Occipital lobe (tissue), 2 donors: ENCODE data around the gene TMPRSS12. TPM values are rescaled to one million over a fixed set of nuclear protein-coding genes. Genes with fewer than 3 reads are reported as not detected.
"Not testable (repeated sequence)": the region's sequence is repeated elsewhere in the genome, so short reads cannot be mapped to it uniquely, and the experiment has no call there.

Experiments used
- DNase-seq: peaks from one replicate; lab custom pipeline; 2025; lab: John Stamatoyannopoulos, UW
- total RNA-seq: library from RNA; depleted of rRNA; stranded (reverse); fragments of >200 nt; gene quantifications from one replicate; pipeline ENCODE4 v1.2.3, GENCODE V29; 2014

Gene TMPRSS12, protein sequence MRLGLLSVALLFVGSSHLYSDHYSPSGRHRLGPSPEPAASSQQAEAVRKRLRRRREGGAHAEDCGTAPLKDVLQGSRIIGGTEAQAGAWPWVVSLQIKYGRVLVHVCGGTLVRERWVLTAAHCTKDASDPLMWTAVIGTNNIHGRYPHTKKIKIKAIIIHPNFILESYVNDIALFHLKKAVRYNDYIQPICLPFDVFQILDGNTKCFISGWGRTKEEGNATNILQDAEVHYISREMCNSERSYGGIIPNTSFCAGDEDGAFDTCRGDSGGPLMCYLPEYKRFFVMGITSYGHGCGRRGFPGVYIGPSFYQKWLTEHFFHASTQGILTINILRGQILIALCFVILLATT
- total RNA-seq: not detected

DNA sequence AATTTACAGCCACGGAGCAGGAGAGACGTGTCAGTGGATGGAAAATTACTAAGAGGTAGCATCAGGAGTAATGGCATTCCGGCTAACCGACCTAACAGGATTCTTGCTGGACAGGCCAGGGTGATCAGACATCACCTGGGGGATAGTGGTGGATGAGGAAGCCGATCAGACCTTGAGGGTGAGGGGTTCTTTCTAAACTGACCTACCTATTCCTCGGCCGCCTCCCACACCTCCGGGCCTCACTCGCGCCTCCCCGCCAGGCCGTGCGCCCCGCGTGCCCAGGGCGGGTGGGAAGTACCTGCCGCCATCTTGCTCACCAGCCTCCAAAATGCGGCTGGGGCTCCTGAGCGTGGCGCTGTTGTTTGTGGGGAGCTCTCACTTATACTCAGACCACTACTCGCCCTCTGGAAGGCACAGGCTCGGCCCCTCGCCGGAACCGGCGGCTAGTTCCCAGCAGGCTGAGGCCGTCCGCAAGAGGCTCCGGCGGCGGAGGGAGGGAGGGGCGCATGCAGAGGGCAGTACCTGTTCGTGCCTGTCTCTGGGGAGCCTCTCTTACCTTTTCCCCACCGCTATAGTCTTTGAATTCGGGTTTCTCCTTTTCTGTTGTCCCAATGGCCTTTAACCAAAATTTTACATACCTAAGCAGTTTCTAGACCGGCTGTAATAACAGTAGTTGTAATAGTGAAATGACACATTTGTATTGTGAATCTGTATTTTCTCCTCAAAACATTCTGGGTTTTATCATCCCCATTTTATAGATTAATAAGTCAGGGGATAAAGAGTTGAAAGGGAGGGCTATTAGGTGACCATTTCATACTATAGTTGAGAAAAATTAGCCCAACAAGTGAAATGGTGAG is at the start of gene TMPRSS12:
TMPRSS12 (plus strand) TSS at position 290 of the 857 bp plus-strand sequence; CDS start at position 329, 39 bp downstream.
- DNase-seq: no peak

DNA sequence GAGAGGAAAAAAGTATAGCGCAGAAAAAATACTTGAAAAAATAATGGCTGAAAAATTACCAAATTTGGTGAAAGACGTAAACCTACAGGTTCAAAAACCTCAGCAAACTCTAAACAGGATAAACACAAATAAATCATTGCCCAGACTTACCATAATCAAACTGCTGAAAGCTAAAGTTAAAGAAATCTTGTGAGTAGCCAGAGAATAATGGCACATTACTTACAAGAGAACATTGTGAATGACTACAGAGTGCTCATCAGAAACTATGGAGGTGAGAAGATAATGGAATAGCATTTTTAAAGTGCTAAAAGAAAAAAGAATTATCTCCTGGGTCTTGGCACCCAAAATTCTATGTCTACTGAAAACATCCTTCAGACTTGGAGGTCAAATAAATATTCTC is 42.8 kb upstream of the TMPRSS12 start:
- DNase-seq: no peak

DNA sequence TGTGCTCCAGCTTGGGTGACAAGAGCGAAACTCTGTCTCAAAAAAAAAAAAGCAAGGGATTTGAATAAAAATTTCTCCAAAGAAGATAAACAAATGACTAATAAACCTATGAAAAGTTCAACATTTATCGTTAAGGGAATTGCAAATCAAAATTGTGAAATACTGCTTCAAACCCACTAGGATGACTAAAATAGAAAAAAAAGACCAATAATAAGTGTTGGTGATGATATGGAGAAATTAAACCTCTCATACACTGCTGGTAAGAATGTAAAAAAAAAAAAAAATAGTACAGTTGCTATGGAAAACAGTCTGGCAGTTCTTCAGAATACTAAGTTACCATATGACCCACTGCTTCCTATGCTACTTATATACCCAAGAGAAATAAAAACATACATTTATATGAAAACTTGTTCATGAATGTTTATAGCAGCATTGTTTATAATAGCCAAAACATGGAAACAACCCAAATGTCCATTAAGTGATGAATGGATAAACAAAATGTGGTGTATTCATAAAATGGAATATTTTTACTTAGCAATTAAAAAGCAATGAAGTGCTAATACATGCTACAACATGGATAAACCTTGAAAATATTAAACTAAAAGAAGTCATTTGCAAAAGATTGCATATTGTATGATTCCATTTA is 39.4 kb upstream of the TMPRSS12 start:
- no peak for DNase-seq

DNA sequence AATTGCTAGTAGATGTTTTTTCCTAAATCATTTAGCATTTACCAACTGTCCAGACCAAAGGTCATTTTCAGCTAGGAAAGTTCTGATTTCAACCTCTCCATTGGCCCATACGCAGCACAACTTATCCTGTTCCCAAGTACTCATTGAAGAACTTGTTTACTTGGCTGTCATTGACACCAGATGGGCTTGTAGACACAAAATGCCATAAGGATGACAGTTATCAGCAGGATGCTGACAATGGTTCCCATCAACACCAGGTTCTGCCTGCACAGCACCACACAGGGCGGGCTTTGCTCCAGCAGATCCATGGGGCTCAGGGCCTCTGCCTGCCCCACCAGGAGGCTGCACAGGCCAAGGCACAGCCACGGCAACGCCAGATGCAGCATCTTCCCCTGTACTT is 36.5 kb upstream of the TMPRSS12 start:
- DNase-seq: no peak

DNA sequence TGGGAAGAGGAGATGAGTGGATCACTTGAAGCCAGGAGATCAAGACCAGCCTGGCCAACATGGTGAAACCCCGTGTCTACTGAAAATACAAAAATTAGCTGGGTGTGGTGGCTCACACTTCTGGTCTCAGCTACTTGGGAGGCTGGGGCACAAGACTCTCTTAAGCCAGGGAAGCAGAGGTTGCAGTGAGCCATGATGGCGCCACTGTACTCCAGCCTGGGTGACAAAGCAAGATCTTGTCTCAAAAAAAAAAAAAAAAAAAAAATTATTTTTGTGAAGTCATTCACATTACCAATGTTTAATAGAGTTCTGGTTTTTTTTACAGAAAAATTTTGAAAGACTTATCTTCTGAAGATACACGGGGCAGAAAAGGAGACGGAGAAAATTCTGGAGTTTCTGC is 33.6 kb upstream of the TMPRSS12 start:
- not testable (repeated sequence) for DNase-seq

DNA sequence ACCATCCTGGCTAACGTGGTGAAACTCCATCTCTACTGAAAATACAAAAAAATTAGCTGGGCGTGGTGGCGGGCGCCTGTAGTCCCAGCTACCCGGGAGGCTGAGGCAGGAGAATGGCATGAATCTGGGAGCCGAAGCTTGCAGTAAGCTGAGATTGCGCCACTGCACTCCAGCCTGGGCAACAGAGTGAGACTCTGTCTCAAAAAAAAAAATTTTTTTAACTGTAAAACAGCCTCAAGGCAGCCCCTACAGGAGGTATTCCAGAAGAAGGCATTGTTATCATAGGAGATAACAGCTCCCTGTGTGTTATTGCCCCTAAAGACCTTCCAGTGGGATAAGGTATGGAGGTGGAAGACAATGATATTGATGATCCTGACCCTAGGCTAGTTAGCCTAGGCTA is 27.8 kb upstream of the TMPRSS12 start:
- not testable (repeated sequence) for DNase-seq

DNA sequence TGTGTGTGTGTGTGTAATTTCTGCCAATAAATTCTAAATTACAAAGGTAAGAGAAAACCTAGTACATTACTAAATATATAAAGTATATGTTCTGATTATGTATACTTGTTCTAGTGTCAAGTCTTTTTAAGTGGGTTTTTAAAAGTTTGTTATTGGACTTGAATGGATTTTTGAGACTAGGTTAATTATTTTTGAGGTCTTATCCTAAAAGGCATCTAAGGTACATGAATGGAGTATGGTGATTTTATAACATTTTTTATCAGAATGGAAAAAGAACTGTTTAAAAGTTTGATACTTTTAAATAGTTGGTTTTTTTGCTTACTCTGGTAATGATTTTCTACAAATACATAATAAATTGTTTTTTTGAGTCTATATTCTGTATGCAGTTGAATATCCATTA is 22.5 kb upstream of the TMPRSS12 start:
- no peak for DNase-seq

DNA sequence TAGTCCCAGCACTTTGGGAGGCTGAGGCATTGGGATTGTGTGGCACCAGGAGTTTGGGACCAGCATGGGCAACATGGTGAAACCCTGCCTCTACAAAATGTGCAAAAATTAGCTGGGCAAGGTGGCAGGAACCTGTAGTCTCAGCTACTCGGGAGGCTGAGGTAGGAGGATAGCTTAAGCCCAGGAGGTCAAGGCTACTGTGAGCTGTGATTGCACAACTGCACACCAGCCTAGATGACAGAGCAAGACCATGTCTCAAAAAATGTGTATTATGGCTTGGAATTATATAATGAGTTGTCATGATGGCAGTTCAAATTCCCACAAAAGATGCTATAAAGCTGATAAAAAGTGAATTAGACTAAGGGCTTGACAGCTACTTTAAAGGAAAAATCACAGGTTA is 20.6 kb upstream of the TMPRSS12 start:
- DNase-seq: no peak

DNA sequence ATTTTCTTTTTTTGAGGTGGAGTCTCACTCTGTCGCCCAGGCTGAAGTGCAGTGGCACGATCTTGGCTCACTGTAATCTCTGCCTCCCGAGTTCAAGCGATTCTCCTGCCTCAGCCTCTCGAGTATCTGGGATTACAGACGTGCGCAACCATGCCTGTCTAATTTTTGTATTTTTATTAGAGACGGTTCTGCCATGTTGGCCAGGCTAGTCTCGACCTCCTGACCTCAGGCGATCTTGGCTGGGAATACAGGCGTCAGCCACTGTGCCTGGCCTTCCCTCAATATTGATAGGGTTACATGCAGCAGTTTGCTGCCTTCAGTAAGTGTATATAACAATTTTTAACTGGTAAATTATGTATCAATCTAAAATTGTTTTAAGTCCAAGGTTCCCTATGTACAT is 19.0 kb upstream of the TMPRSS12 start:
- DNase-seq: not testable (repeated sequence)

DNA sequence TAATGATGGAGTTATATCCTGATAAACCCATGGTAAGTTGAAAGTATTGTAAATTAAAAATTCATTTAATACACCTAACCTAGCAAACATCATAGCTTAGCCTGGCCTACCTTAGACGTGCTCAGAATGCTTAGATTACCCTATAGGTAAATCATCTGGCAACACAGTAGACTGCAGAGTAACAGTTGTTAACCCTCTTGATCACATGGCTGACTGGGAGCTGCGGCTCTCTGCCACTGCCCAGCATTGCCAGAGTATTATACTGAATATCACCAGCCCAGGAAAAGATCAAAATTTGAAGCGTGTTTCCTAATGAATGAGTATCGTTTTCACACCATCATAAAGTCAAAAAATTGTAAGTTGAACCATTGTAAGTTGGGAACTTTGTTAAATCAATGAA is 17.8 kb upstream of the TMPRSS12 start:
- no peak for DNase-seq

DNA sequence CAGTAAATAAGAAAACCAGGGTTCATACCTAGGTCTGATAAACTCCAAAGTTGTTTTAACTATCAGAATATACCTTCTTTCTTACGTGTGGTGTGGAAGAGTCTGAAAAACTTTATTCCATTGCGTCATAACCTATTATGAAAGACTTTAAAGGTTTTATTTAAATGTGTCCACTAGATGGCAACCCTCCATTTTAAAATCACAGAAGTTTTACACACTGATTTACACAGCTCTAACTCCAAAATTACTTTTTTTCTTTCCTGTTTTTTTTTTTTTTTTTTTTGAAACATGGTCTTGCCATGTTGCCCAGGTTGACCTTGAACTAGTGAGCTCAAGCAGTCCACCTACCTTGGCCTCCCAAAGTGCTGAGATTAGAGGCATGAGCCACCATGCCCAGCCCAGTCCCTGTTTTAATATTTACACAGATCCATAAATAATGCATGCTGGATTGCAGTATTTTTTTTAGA is 17.3 kb upstream of the TMPRSS12 start:
- DNase-seq: no peak

DNA sequence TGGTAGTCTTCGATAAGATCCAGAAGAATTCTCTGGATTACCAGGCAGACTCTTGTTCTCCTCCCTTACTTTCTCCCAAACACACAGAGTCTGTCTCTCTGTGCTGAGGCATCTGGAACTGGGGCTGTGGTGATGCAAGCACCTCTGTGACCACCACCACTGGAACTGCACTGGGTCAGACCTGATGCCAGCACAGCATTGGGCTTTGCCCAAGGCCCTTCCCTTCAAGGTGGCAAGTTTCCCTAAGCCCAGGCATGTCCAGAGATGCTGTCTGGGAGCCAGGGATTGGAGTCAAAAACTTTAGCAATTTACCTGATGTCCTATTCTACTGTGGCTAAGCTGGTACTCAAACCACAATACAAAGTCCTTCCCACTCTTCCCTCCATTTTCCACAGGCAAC is 14.6 kb upstream of the TMPRSS12 start:
- DNase-seq: no peak

DNA sequence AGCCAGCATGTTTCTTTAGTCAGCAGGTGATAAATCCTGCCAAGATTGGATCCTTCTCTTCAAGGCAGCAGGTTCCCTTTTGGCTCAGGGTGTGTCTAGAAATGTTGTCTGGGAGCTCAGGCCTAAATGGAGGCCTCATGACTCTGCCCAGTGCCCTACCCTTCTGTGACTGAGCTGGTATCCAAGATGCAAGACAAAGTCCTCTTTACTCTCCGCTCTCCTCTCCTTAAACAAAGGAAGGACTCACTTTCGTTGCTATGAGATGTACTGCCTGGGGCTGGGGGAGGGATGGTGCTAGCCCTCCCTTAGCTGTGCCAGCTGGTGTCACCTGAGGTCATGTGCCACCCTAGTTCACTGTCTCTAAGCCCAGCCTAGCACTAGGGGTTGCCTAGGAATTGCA is 13.8 kb upstream of the TMPRSS12 start:
- no peak for DNase-seq

DNA sequence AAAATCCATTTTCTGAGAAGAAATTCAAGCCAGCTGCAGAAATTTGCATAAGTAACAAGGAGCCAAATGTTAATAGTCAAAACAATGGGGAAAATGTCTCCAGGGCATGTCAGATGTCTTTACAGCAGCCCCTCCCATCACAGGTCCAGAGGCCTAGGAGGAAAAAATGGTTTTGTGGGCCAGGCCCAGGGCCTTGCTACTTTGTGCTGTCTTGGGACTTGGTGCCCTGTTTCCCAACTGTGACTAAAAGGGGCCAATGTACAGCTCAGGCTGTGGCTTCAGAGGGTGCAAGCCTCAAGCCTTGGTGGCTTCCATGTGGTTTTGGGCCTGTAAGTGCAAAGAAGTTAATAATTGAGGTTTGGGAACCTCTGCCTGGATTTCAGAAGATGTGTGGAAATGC is 8.9 kb upstream of the TMPRSS12 start:
- DNase-seq: not testable (repeated sequence)

DNA sequence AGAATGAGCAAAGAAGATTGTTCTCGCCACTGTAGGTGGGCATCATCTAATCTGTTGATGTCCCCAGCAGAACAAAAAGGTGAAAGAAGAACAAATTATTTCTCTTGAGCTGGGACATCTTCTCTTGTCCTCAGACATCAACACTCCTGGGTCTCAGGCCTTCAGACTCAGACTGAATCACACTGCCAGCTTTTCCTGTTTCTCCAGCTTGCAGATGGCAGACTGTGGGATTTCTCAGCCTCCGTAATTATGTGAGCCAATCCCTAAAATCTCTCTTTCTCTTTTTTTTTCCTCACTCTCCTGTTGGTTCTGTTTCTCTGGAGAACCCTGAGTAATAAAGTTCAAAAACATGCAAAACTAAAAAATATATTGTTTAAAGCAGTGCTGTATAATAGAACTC is 3.7 kb upstream of the TMPRSS12 start:
- peak; percentile 3 for DNase-seq

DNA sequence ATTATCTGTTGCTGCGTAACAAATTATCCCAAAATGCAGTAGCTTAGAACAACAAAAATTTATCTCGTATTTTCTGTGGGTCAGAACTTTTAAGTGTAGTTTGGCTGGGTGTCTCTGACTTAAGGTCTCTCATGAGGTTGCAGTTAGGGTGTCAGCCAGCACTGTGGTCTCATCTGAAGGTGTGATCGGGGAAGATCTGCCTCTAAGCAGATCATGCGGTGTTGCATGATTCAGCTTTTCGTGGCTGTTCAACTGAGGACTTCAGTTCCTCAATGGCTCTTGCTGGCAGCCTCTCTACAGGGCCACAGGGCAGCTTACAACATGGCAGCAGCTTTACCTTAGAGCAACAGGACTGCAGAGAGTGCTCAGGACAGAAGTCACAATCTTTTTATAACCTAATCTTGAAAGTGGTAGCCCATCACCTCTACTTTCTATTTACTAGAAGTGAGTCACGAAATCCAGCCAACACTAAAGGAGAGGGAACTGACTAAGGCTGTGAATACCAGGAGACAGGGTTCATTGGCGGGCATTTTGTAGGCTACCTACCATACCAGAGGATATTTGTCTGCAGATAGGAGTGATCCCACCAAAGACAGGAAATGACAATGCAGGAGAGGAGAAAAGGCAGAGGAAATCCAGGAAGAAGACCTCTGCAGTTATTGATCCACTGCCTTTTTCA is 1.8 kb upstream of the TMPRSS12 start:
- DNase-seq: no peak

DNA sequence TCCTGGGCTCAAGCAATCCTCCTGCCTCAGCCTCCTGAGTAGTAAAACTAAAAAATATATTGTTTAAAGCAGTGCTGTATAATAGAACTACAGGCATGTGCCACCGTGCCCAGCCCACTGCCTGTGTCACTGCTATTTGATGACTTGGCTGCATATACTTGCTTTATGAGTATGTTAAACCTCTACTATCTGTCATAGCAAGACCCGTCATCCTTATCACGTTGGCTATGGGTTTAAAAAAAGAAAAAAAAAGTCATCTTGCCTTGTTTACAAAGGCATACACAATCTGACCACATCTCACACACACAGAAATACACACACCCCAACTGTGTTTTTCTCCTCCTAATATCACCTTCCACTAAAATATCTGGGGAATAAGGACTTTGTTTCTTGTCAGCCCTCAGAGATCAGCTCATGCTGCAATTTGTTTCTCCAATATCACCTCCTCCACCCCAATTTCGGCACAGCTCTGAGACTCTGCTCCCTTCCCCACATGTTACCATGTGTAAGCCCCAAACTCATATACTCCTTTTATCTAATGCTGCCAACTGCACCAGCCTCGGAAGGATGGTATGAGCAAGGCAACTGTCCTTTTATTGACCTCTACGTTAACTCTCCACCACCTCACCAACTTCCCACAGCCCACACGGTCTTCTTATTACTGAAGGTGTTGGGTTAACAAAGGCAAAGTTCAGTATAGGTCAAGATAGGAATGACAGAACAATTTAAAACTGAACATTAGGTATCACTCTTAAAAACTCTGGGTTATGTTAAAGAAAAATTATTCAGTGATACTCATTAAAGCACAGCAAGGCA is 802 bp upstream of the TMPRSS12 start:
- DNase-seq: no peak

DNA sequence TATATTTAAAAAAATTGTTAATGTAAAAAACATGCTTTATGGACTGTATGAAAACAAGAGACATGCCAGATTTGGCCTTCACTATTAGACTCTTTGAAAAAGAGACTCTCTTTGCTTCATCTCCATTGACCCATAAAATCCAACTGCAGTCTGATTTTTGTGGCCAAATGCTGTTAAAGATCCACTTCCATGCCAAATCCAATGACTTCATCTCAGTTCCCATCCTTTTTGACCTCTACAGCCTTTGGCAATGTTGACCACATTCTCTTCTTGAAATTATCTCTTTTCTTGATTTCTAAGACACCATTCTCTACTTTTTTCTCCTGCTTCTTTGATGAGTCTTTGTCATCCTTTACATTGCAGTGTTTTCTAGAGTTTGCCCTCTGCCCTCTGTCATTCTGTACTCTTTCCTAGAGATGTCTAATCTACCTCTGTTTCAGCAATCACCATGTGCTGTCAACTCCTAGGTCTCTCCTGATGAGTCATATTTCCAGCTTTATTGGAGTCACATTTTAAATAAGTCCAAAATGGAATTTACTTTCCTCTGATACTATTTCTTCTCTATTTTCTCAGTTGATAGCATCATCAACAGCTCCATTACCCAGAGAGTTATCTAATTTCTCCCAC is 2.4 kb downstream of the TMPRSS12 start:
- DNase-seq: no peak

DNA sequence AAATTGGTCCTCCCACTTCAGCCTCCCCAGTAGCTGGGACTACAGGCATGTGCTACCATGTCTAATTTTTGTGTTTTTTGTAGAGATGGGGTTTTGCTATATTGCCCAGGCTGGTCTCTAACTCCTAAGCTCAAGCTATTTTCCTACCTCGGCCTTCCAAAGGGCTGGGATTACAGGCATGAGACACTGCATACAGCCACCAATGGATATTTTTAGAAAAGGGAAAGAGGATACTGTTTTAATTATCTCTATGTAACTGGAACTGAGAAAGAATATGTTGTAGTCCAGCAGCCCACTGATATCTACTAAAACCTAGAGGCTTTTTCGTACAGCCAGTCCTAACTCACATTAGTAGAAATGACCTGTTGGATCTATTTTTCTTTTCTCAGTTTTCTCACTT is 6.2 kb downstream of the TMPRSS12 start:
- no peak for DNase-seq

DNA sequence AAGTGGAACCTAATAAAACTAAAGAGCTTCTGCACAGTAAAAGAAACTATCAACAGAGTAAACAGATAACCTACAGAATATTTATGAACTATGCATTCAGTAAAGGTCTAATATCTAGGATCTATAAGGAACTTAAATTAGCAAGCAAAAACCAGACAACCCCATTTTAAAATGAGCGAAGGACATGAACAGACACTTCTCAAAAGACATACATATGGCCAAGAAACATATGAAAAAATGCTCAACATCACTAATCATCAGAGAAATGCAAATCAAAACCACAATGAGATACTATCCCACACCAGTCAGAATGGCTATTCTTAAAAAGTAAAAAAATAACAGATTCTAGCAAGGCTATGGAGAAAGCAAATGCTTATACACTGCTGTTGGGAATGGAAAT is 12.5 kb downstream of the TMPRSS12 start:
- DNase-seq: not testable (repeated sequence)
